ENCODE results near the gene TFEB. TPM values are rescaled to one million over a fixed set of nuclear protein-coding genes. Genes with fewer than 3 reads are reported as not detected.

The TFEB gene
- total RNA-seq, 3 donors from 2014 or later (not counting 1 experiment from before 2014, with no cell fraction given): 56.0 to 66.7 (median 66.2) TPM

- Mint-ChIP-seq H3K4me1 (peaks cover 0 to 4% of the 10 kb centered on the region in 2 donors), H3K27ac (no peak overlapping the region), H3K27me3 (ENCODE audit: low read depth in 2 of 2) (peaks cover 25 to 30% of the 10 kb centered on the region in 2 donors), H3K4me3 (no peak overlapping the region), H3K9me3 (no peaks in the 10 kb centered on the region), H3K36me3 (no peaks in the 10 kb centered on the region)
- Histone ChIP-seq H3K9me3 (ENCODE audit: control insufficient read depth, insufficient read depth, low read length) (no peaks in the 10 kb centered on the region), H3K4me3 (ENCODE audit: low read length) (no peak overlapping the region), H3K27me3 (ENCODE audit: control insufficient read depth, insufficient read depth, low read length) (no peaks in the 10 kb centered on the region), H3K4me1 (ENCODE audit: control insufficient read depth, insufficient read depth, low read length) (no peaks in the 10 kb centered on the region), H3K27ac (ENCODE audit: low read length) (no peak overlapping the region), H3K36me3 (ENCODE audit: control insufficient read depth, insufficient read depth, low read length) (no peaks in the 10 kb centered on the region)
- ATAC-seq: no peak
- intact Hi-C loops (cut with micrococcal nuclease): no loop called here
- WGBS (ENCODE audit: insufficient coverage): 89% methylated on average over 7 of the region's 8 CpGs
- DNase-seq: no peak
- no peak for TF ChIP-seq CTCF (IDR thresholded peaks at IDR 0.05)
Measured at GRCh38 chr6:41655176-41655575, 80.2 kb downstream of the TFEB start.

- TF ChIP-seq CTCF (IDR thresholded peaks at IDR 0.05): no peak
- no peaks in the 10 kb centered on the region for H3K9me3 Mint-ChIP-seq
- Histone ChIP-seq H3K27ac (ENCODE audit: low read length) (no peak overlapping the region), H3K4me1 (ENCODE audit: control insufficient read depth, insufficient read depth, low read length) (no peaks in the 10 kb centered on the region), H3K27me3 (ENCODE audit: control insufficient read depth, insufficient read depth, low read length) (no peaks in the 10 kb centered on the region), H3K4me3 (ENCODE audit: low read length) (no peak overlapping the region), H3K36me3 (ENCODE audit: control insufficient read depth, insufficient read depth, low read length) (no peaks in the 10 kb centered on the region), H3K9me3 (ENCODE audit: control insufficient read depth, insufficient read depth, low read length) (no peaks in the 10 kb centered on the region)
- H3K36me3 Mint-ChIP-seq: no peaks in the 10 kb centered on the region
- WGBS (ENCODE audit: insufficient coverage): 87% methylated on average over 8 of the region's 8 CpGs
- peaks cover 0 to 1% of the 10 kb centered on the region in 2 donors for H3K4me1 Mint-ChIP-seq
- H3K27me3 Mint-ChIP-seq (ENCODE audit: low read depth in 2 of 2): peaks cover 21 to 29% of the 10 kb centered on the region in 2 donors
- DNase-seq (no peak), ATAC-seq (no peak)
- intact Hi-C loops (cut with micrococcal nuclease): no loop called here
- no peak overlapping the region for H3K27ac Mint-ChIP-seq
- no peak overlapping the region for H3K4me3 Mint-ChIP-seq
Measured at GRCh38 chr6:41654698-41655151, 80.7 kb downstream of the TFEB start.

- H3K36me3 Mint-ChIP-seq: no peaks in the 10 kb centered on the region
- Histone ChIP-seq H3K9me3 (ENCODE audit: control insufficient read depth, insufficient read depth, low read length) (no peaks in the 10 kb centered on the region), H3K4me3 (ENCODE audit: low read length) (no peak overlapping the region), H3K4me1 (ENCODE audit: control insufficient read depth, insufficient read depth, low read length) (no peaks in the 10 kb centered on the region), H3K27me3 (ENCODE audit: control insufficient read depth, insufficient read depth, low read length) (no peaks in the 10 kb centered on the region), H3K36me3 (ENCODE audit: control insufficient read depth, insufficient read depth, low read length) (no peaks in the 10 kb centered on the region), H3K27ac (ENCODE audit: low read length) (no peak overlapping the region)
- H3K27me3 Mint-ChIP-seq (ENCODE audit: low read depth in 2 of 2): peaks cover 18 to 27% of the 10 kb centered on the region in 2 donors
- ATAC-seq (no peak), DNase-seq (no peak)
- intact Hi-C loops (cut with micrococcal nuclease): no loop called here
- no peaks in the 10 kb centered on the region for H3K4me1 Mint-ChIP-seq
- no peak for TF ChIP-seq CTCF (IDR thresholded peaks at IDR 0.05)
- 78% methylated on average over 4 of the region's 5 CpGs for WGBS (ENCODE audit: insufficient coverage)
- H3K4me3 Mint-ChIP-seq: no peak overlapping the region
- H3K9me3 Mint-ChIP-seq: no peaks in the 10 kb centered on the region
- H3K27ac Mint-ChIP-seq: no peak overlapping the region
Measured at GRCh38 chr6:41654151-41654697, 81.2 kb downstream of the TFEB start.

- intact Hi-C loops (cut with micrococcal nuclease): no loop called here
- no peak for TF ChIP-seq CTCF (IDR thresholded peaks at IDR 0.05)
- ATAC-seq: no peak
- H3K27ac Mint-ChIP-seq: no peak overlapping the region
- no peak for DNase-seq
- no peak overlapping the region for H3K4me3 Mint-ChIP-seq
- H3K9me3 Mint-ChIP-seq: no peaks in the 10 kb centered on the region
- H3K27me3 Mint-ChIP-seq (ENCODE audit: low read depth in 2 of 2): peaks cover 12 to 24% of the 10 kb centered on the region in 2 donors
- Histone ChIP-seq H3K4me1 (ENCODE audit: control insufficient read depth, insufficient read depth, low read length) (no peaks in the 10 kb centered on the region), H3K4me3 (ENCODE audit: low read length) (no peak overlapping the region), H3K27me3 (ENCODE audit: control insufficient read depth, insufficient read depth, low read length) (no peaks in the 10 kb centered on the region), H3K27ac (ENCODE audit: low read length) (no peak overlapping the region), H3K9me3 (ENCODE audit: control insufficient read depth, insufficient read depth, low read length) (no peaks in the 10 kb centered on the region), H3K36me3 (ENCODE audit: control insufficient read depth, insufficient read depth, low read length) (no peaks in the 10 kb centered on the region)
- H3K36me3 Mint-ChIP-seq: no peaks in the 10 kb centered on the region
- WGBS (ENCODE audit: insufficient coverage): 89% methylated on average over 5 of the region's 5 CpGs
- no peaks in the 10 kb centered on the region for H3K4me1 Mint-ChIP-seq
Measured at GRCh38 chr6:41653691-41654090, 81.7 kb downstream of the TFEB start.

Measured in natural killer cell (primary cell).